Aorta (tissue), 5 donors: ENCODE results near the gene JMJD6. TPM values are rescaled to one million over a fixed set of nuclear protein-coding genes. Genes with fewer than 3 reads are reported as not detected.

Source experiments
- ATAC-seq: fragments of 200-7000 bp; cut with Tn5 transposase; one replicate; pipeline ENCODE4 v1.9.1; 2022; ENCODE audit warnings: moderate library complexity; ENCODE audit not compliant: low FRiP score
- DNase-seq, 2 donors: peaks; one replicate each; pipeline ENCODE4 v3.0.0-alpha.2; 2020
- H3K27ac ChIP-seq, 2 donors: one replicate each; pipeline ENCODE4 v1.5.1; 2013; ENCODE audit warnings: low read length in 2 of 2, mild to moderate bottlenecking in 2 of 2, moderate library complexity in 2 of 2, control low read depth in 1 of 2, inconsistent platforms in 1 of 2, low read depth in 1 of 2
- H3K27me3 ChIP-seq, 2 donors: one replicate each; pipeline ENCODE4 v1.6.1; 2013; ENCODE audit warnings: control low read depth in 1 of 2, low read length in 1 of 2, mild to moderate bottlenecking in 1 of 2, moderate library complexity in 1 of 2; ENCODE audit not compliant: insufficient read depth in 2 of 2, control insufficient read depth in 1 of 2
- H3K36me3 ChIP-seq, 2 donors: one replicate each; pipeline ENCODE4 v1.6.1; 2013; ENCODE audit warnings: control low read depth in 1 of 2, low read length in 1 of 2, mild to moderate bottlenecking in 1 of 2; ENCODE audit not compliant: insufficient read depth in 2 of 2, control insufficient read depth in 1 of 2
- H3K4me1 ChIP-seq, 2 donors: one replicate each; pipeline ENCODE4 v1.6.1; 2013; ENCODE audit warnings: low read length in 2 of 2, control low read depth in 1 of 2, mild to moderate bottlenecking in 1 of 2, moderate library complexity in 1 of 2; ENCODE audit not compliant: insufficient read depth in 2 of 2, control insufficient read depth in 1 of 2
- H3K4me3 ChIP-seq, 2 donors: one replicate each; pipeline ENCODE4 v1.5.1; 2013; ENCODE audit warnings: low read length in 2 of 2, control low read depth in 1 of 2, mild to moderate bottlenecking in 1 of 2
- H3K9me3 ChIP-seq: one replicate; pipeline ENCODE4 v1.6.1; 2013; ENCODE audit warnings: mild to moderate bottlenecking, low read length; ENCODE audit not compliant: control insufficient read depth
- WGBS, 2 donors: extraction: QIAGEN DNeasy Blood & Tissue Kit; methylation state at CpG; one replicate each; pipeline ENCODE4 v1.1.7; 2013; 5-methylcytosine and 5-hydroxymethylcytosine counted together
- intact Hi-C, 2 donors: fragments of 100-400 bp; cut with DNase I; formaldehyde crosslinking; loops; one replicate each; pipeline versions ENCODE4 v1.14.2 to v1.15.0; 2022
- polyA plus RNA-seq, 2 donors: library from polyadenylated mRNA; stranded (reverse); fragments of 200-250 nt; gene quantifications; one replicate each; pipeline ENCODE4 v1.2.3, GENCODE V29; 2013
- total RNA-seq, 2 donors: library from RNA; stranded (reverse); fragmentation: NEBNext Ultra II Directional; extraction: Animal tissue kit (Norgen Biotek cat#: 25700); gene quantifications; one replicate each; pipeline ENCODE4 v1.2.1, GENCODE V29; 2021
- donor health status: healthy with polysubstance abuse.
- donor health status: Bipolar disorder and iron deficiency.
- donor health status: DM: no; HTN: no; CAD: no.
- donor health status: DM: no; HTN: no; CAD: no.
- donor health status: DM: yes; HTN: yes; CAD: no.

The JMJD6 gene
- total and polyA plus RNA-seq, 4 donors = 29.3 to 82.5 (median 45.9) TPM

GRCh38 chr17:76674600-76674999 is 51.8 kb downstream of the JMJD6 start:
- Histone ChIP-seq H3K9me3 (no peaks in the 10 kb centered on the region), H3K27me3 (no peaks in the 10 kb centered on the region), H3K4me3 (no peak overlapping the region), H3K36me3 (no peaks in the 10 kb centered on the region), H3K4me1 (no peaks in the 10 kb centered on the region), H3K27ac (no peak overlapping the region)
- DNase-seq = no peak
- WGBS, 2 donors = 98 to 100% methylated on average over 5 of the region's 5 CpGs
- intact Hi-C loops = loop anchor here (5.0 kb wide), 1 partner anchor 43 kb away; no protein-coding TSS in a partner anchor
- ATAC-seq = no peak

DNA sequence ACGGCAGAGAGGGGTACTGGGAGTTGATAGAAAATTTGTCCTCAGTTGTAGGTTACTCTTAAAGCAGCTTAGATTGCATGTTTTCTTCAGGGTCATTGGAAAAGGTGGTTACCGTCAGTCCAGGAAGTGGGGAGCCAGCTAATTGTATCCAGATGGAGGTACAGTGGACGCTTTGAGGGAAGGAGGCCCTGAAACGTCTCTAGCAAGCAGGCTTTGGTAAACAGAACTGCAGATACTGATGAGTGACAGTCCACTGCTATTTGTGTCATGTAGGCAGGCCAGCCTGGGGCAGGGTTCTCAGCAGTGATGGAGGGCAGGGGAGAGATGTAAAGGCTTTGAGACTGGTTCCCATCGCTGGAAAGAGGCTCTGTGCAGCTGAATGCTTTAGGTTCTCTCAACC is 52.7 kb downstream of the JMJD6 start:
- DNase-seq (no peak), ATAC-seq (no peak)
- no peaks in the 10 kb centered on the region for H3K36me3 ChIP-seq
- H3K27ac ChIP-seq = no peak overlapping the region
- H3K4me3 ChIP-seq = no peak overlapping the region
- intact Hi-C loops = loop anchor here (5.0 kb wide), 1 partner anchor 44 kb away; no protein-coding TSS in a partner anchor
- H3K27me3 ChIP-seq = no peaks in the 10 kb centered on the region
- WGBS, 2 donors = 54 to 63% methylated on average over 5 of the region's 5 CpGs
- H3K4me1 ChIP-seq = no peaks in the 10 kb centered on the region
- no peaks in the 10 kb centered on the region for H3K9me3 ChIP-seq

DNA sequence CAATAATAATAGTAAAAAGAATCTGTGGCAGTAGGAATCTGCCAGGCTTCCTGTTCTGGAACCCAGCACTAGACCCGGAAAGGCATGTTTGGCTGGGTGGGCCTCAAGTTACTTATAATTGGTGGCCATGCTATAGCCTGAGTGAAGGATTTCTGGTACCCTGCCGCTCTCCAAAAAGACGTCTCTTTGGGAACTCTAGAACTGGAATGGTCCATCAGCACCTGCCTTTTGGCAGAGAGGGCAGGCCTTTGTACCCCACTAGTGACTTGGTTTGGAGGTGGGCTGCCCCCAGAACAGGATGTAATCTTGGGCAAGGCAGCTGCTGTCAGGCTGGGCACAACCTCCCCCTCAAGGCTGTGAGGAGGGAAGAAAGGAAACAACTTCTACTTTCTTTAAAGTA is 53.5 kb downstream of the JMJD6 start:
- intact Hi-C loops = loop anchor here (5.0 kb wide), 1 partner anchor 44 kb away; no protein-coding TSS in a partner anchor

GRCh38 chr17:76672270-76672851 is 54.0 kb downstream of the JMJD6 start:
- Histone ChIP-seq H3K4me3 (peak overlapping the region; percentile 66 to 73), H3K4me1 (no peaks in the 10 kb centered on the region), H3K36me3 (no peaks in the 10 kb centered on the region), H3K27ac (no peak overlapping the region), H3K9me3 (no peaks in the 10 kb centered on the region), H3K27me3 (no peaks in the 10 kb centered on the region)
- intact Hi-C loops = loop anchor here (5.0 kb wide), 1 partner anchor 45 kb away; no protein-coding TSS in a partner anchor
- 23 to 25% methylated on average over 13 of the region's 13 CpGs for WGBS, 2 donors
- ATAC-seq (no peak), DNase-seq (no peak)

More for the DNA sequence above, 53.5 kb downstream of the JMJD6 start:
- no peaks in the 10 kb centered on the region for H3K9me3 ChIP-seq
- peak overlapping the region in 1 of 2 donors; percentile 23 for H3K27ac ChIP-seq
- no peaks in the 10 kb centered on the region for H3K27me3 ChIP-seq
- no peak for ATAC-seq
- H3K4me3 ChIP-seq = no peak overlapping the region
- H3K4me1 ChIP-seq = no peaks in the 10 kb centered on the region
- 75 to 83% methylated on average over 3 of the region's 3 CpGs for WGBS, 2 donors
- H3K36me3 ChIP-seq = no peaks in the 10 kb centered on the region
- no peak for DNase-seq

DNA sequence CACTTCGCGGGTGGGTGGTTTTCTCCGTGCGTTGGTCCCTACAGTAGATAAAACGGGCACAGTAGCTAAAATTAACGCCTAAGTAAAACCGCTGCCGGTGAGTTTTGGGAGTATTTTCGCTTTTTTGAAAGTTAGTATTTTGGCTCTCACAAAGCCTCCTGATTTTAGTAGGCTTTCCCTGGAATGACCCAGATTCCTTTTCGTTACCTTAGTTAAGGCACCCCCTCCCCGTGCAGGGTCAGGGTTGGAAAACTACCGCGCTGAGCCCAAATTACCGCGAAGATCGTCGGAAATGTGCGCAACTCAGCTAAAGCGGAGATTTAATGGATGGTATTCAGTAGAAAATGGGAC is 54.5 kb downstream of the JMJD6 start:
- Histone ChIP-seq H3K27me3 (no peaks in the 10 kb centered on the region), H3K4me1 (no peaks in the 10 kb centered on the region), H3K9me3 (no peaks in the 10 kb centered on the region), H3K36me3 (no peaks in the 10 kb centered on the region), H3K27ac (peak overlapping the region in 1 of 2 donors; percentile 52), H3K4me3 (peak overlapping the region; percentile 66 to 73)
- intact Hi-C loops = loop anchor here (5.0 kb wide), 1 partner anchor 45 kb away; no protein-coding TSS in a partner anchor
- peak; percentile 19 for ATAC-seq
- 0% methylated on average over 19 of the region's 19 CpGs for WGBS, 2 donors
- no peak for DNase-seq

- intact Hi-C loops = loop anchor here (5.0 kb wide), 1 partner anchor 46 kb away; no protein-coding TSS in a partner anchor
- H3K27me3 ChIP-seq = no peaks in the 10 kb centered on the region
- 10 to 13% methylated on average over 32 of the region's 32 CpGs for WGBS, 2 donors
- ATAC-seq (peak; percentile 99), DNase-seq (peak; percentile 99 to 100)
- no peaks in the 10 kb centered on the region for H3K36me3 ChIP-seq
- no peak overlapping the region for H3K4me3 ChIP-seq
- no peaks in the 10 kb centered on the region for H3K4me1 ChIP-seq
- H3K9me3 ChIP-seq = no peaks in the 10 kb centered on the region
- peak overlapping the region in 1 of 2 donors; percentile 7 for H3K27ac ChIP-seq
Measured at GRCh38 chr17:76671123-76671911, 55.1 kb downstream of the JMJD6 start.

DNA sequence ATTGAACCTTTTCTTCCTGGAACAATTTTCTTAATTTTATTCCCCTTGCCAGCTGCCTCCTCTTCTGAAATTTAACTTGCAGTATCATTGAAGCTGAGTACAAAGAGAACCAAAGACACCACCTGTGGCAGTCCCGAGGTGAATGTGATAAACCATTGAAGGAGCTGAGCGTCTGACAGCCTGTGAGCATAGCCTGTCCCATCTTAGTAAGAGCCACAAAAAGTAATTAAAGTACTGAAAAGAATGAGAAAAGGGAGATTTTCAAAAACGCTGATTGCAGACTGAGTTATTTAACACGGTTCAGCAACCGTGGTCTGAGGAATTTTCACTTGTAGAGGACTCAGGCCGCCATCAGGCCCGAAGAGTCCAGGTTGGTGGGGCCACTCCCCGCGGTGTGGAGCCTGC is 55.7 kb downstream of the JMJD6 start:
- no peaks in the 10 kb centered on the region for H3K36me3 ChIP-seq
- ATAC-seq = no peak
- H3K4me3 ChIP-seq = no peak overlapping the region
- WGBS, 2 donors = 49 to 54% methylated on average over 9 of the region's 9 CpGs
- H3K27ac ChIP-seq = no peak overlapping the region
- no peak for DNase-seq
- H3K9me3 ChIP-seq = no peaks in the 10 kb centered on the region
- intact Hi-C loops = loop anchor here (5.0 kb wide), 1 partner anchor 47 kb away; no protein-coding TSS in a partner anchor
- no peaks in the 10 kb centered on the region for H3K4me1 ChIP-seq
- H3K27me3 ChIP-seq = no peaks in the 10 kb centered on the region

GRCh38 chr17:76670020-76670717 is 56.2 kb downstream of the JMJD6 start:
- WGBS, 2 donors = 82 to 84% methylated on average over 9 of the region's 9 CpGs
- no peak overlapping the region for H3K27ac ChIP-seq
- H3K36me3 ChIP-seq = no peaks in the 10 kb centered on the region
- no peaks in the 10 kb centered on the region for H3K27me3 ChIP-seq
- DNase-seq = no peak
- H3K4me1 ChIP-seq = no peaks in the 10 kb centered on the region
- intact Hi-C loops = loop anchor here (5.0 kb wide), 1 partner anchor 47 kb away; no protein-coding TSS in a partner anchor
- H3K9me3 ChIP-seq = no peaks in the 10 kb centered on the region
- no peak overlapping the region for H3K4me3 ChIP-seq
- no peak for ATAC-seq
